GM23338 (cell line): ENCODE results near the gene LPP. TPM values are rescaled to one million over a fixed set of nuclear protein-coding genes. Genes with fewer than 3 reads are reported as not detected.

Experiments used
- ATAC-seq: fragments of 200-7000 bp; cut with Tn5 transposase; 3 replicates; pipeline ENCODE4 v1.9.1; 2020
- DNase-seq: peaks from one replicate; pipeline ENCODE4 v3.0.0-alpha.2; 2015; ENCODE audit warnings: low spot score
- H2AFZ ChIP-seq: fragments of 200-600 bp; sonication (generic); 2 replicates; pipeline ENCODE4 v1.8.0; 2016; ENCODE audit warnings: antibody characterized with exemption, mild to moderate bottlenecking, moderate library complexity
- H3F3A ChIP-seq: fragments of 200-600 bp; sonication (generic); replicated peaks from 2 replicates; pipeline ENCODE4 v1.8.0; 2017; ENCODE audit warnings: antibody characterized with exemption, mixed run types, low read depth
- H3K27ac ChIP-seq: fragments of 200-600 bp; sonication (generic); 2 replicates; pipeline ENCODE4 v1.6.1; 2016; ENCODE audit warnings: low read depth
- H3K27me3 ChIP-seq: fragments of 200-600 bp; sonication (generic); 2 replicates; pipeline ENCODE4 v1.8.0; 2016; ENCODE audit warnings: mild to moderate bottlenecking, mixed run types, moderate library complexity; ENCODE audit not compliant: insufficient read depth
- H3K36me3 ChIP-seq: fragments of 200-600 bp; sonication (generic); 2 replicates; pipeline ENCODE4 v1.8.0; 2016; ENCODE audit warnings: mild to moderate bottlenecking; ENCODE audit not compliant: insufficient read depth
- H3K4me1 ChIP-seq: fragments of 200-600 bp; sonication (generic); 2 replicates; pipeline ENCODE4 v1.8.0; 2016; ENCODE audit warnings: mild to moderate bottlenecking, moderate library complexity; ENCODE audit not compliant: insufficient read depth
- H3K4me2 ChIP-seq: fragments of 200-600 bp; sonication (generic); 2 replicates; pipeline ENCODE4 v1.7.1; 2017; ENCODE audit warnings: mixed run types
- H3K4me3 ChIP-seq: fragments of 200-600 bp; sonication (generic); 2 replicates; pipeline ENCODE4 v1.6.1; 2016; ENCODE audit warnings: mixed run types
- H3K79me2 ChIP-seq: fragments of 200-600 bp; sonication (generic); replicated peaks from 2 replicates; pipeline ENCODE4 v1.8.0; 2017; ENCODE audit warnings: mild to moderate bottlenecking; ENCODE audit not compliant: insufficient read depth
- H3K9me2 ChIP-seq: fragments of 200-600 bp; sonication (generic); 2 replicates; pipeline ENCODE4 v1.8.0; 2017; ENCODE audit not compliant: insufficient read depth
- H4K20me1 ChIP-seq: fragments of 200-600 bp; sonication (generic); replicated peaks from 2 replicates; pipeline ENCODE4 v1.8.0; 2017; ENCODE audit warnings: mild to moderate bottlenecking; ENCODE audit not compliant: insufficient read depth
- H3K27ac Mint-ChIP-seq: 2 replicates; pipeline ENCODE4 v1.8.0; 2020; ENCODE audit warnings: inconsistent platforms, mild to moderate bottlenecking, moderate library complexity, mixed read lengths
- H3K27me3 Mint-ChIP-seq: 3 replicates; pipeline ENCODE4 v1.8.0; 2022; ENCODE audit warnings: low read depth, mild to moderate bottlenecking, moderate library complexity, mixed read lengths, inconsistent platforms; ENCODE audit not compliant: insufficient read depth, poor library complexity
- H3K36me3 Mint-ChIP-seq: 3 replicates; pipeline ENCODE4 v1.8.0; 2021; ENCODE audit warnings: low read depth, mild to moderate bottlenecking, inconsistent platforms, moderate library complexity, mixed read lengths
- H3K4me1 Mint-ChIP-seq: 3 replicates; pipeline ENCODE4 v1.8.0; 2020; ENCODE audit warnings: mild to moderate bottlenecking, inconsistent platforms, mixed read lengths
- H3K4me3 Mint-ChIP-seq: 3 replicates; pipeline ENCODE4 v1.8.0; 2021; ENCODE audit warnings: moderate library complexity, mild to moderate bottlenecking, inconsistent platforms, mixed read lengths
- H3K9me3 Mint-ChIP-seq: 3 replicates; pipeline ENCODE4 v1.8.0; 2020; ENCODE audit warnings: moderate library complexity, mild to moderate bottlenecking, inconsistent platforms, mixed read lengths
- CREB1 ChIP-seq: fragments of 250-450 bp; sonication (Bioruptor Pico); IDR thresholded peaks from 2 replicates; pipeline ENCODE4 v1.5.0; 2020; ENCODE audit warnings: low read depth, mild to moderate bottlenecking, moderate library complexity
- EZH2 ChIP-seq: fragments of 200-600 bp; sonication (generic); IDR thresholded peaks from one replicate; pipeline ENCODE4 v1.8.0; 2017; ENCODE audit warnings: antibody characterized with exemption, mild to moderate bottlenecking, low read depth; ENCODE audit not compliant: unreplicated experiment
- POLR2AphosphoS5 ChIP-seq: IDR thresholded peaks from 2 replicates; pipeline ENCODE4 v1.6.1; 2016; ENCODE audit warnings: antibody characterized with exemption, low read depth
- STAT1 ChIP-seq: IDR thresholded peaks from one replicate; pipeline ENCODE4 v1.6.1; 2016; ENCODE audit warnings: antibody characterized with exemption; ENCODE audit not compliant: unreplicated experiment
- ZNF331 ChIP-seq: fragments of 250-450 bp; sonication (Bioruptor Pico); IDR thresholded peaks from 2 replicates; pipeline ENCODE4 v1.5.0; 2020; ENCODE audit warnings: low read depth, mild to moderate bottlenecking, moderate library complexity
- polyA plus RNA-seq: library from polyadenylated mRNA; unstranded; fragments of >200 nt; fragmentation: Nextera tagmentation; extraction: Ambion mirVana; gene quantifications from 2 replicates; pipeline ENCODE4 v1.2.1, GENCODE V29; 2016
- total RNA-seq: library from RNA; depleted of rRNA; stranded (reverse); fragments of >200 nt; shearing (Covaris generic); gene quantifications from 2 replicates; pipeline ENCODE4 v1.2.3, GENCODE V29; 2014
- TF ChIP-seq, protein P1 (sequence below): IDR thresholded peaks from one replicate; pipeline ENCODE4 v1.6.1; 2018; ENCODE audit warnings: antibody characterized with exemption; ENCODE audit not compliant: unreplicated experiment
- TF ChIP-seq, protein P2 (sequence below), 2 experiments: fragments of 200-600 bp in 1 of 2; sonication (generic) in 1 of 2; conservative IDR thresholded peaks; 2 replicates each; pipeline versions ENCODE4 v1.5.1 to v1.6.1; 2016 to 2017; ENCODE audit warnings: antibody characterized with exemption in 2 of 2, low read depth in 2 of 2, mild to moderate bottlenecking in 2 of 2, moderate library complexity in 1 of 2
- TF ChIP-seq, protein P3 (sequence below): IDR thresholded peaks from 2 replicates; pipeline ENCODE4 v1.6.1; 2016; ENCODE audit warnings: antibody characterized with exemption

The LPP gene
- total and polyA plus RNA-seq, 2 experiments from 2014 or later = 23.0 to 35.2 TPM

DNA sequence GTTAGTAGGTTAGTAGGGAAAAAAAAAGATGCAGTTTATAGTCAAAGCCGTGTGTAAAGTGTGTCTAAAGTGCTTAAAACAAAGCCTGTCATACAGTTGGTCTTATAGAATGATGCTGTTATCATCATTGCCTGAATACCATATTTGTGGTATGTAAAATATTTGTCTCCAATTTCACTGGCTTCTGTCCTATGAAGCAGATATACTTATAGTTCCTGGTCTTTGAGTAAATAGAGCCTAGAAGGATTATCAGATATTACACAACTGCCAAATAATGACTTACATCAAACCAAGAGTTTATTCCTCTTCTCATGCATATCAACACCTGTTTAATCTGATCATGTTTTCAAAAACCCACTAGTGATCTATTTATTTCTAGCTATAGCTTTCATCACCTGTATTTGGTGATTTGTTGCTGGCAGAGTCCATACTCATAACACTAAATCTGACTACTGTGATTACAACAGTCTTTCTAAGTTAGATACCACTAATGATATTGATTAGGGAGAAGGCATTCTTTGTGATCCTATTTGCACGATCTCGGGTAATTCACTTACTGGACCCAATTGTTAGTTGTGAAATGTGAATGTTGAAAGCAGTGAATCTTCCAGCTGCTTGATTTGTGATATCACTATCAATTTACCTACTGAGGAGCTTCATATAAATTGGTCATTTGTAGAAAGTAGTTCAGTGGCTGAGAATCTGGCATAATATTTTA is 413.7 kb downstream of the LPP start:
- H3K27me3 Mint-ChIP-seq = no peaks in the 10 kb centered on the region
- Histone ChIP-seq H3K9me2 (no peaks in the 10 kb centered on the region), H3F3A (no peaks in the 10 kb centered on the region), H3K27me3 (no peaks in the 10 kb centered on the region), H4K20me1 (no peaks in the 10 kb centered on the region), H3K4me1 (no peaks in the 10 kb centered on the region), H3K36me3 (no peaks in the 10 kb centered on the region), H3K27ac (no peak overlapping the region), H3K79me2 (no peaks in the 10 kb centered on the region), H3K4me2 (no peak overlapping the region), H3K4me3 (no peak overlapping the region), H2AFZ (no peak overlapping the region)
- DNase-seq = no peak
- no peak overlapping the region for H3K4me3 Mint-ChIP-seq
- TF ChIP-seq CREB1 (CRISPR knock-in tag) = no peak
- TF ChIP-seq, protein P1, sequence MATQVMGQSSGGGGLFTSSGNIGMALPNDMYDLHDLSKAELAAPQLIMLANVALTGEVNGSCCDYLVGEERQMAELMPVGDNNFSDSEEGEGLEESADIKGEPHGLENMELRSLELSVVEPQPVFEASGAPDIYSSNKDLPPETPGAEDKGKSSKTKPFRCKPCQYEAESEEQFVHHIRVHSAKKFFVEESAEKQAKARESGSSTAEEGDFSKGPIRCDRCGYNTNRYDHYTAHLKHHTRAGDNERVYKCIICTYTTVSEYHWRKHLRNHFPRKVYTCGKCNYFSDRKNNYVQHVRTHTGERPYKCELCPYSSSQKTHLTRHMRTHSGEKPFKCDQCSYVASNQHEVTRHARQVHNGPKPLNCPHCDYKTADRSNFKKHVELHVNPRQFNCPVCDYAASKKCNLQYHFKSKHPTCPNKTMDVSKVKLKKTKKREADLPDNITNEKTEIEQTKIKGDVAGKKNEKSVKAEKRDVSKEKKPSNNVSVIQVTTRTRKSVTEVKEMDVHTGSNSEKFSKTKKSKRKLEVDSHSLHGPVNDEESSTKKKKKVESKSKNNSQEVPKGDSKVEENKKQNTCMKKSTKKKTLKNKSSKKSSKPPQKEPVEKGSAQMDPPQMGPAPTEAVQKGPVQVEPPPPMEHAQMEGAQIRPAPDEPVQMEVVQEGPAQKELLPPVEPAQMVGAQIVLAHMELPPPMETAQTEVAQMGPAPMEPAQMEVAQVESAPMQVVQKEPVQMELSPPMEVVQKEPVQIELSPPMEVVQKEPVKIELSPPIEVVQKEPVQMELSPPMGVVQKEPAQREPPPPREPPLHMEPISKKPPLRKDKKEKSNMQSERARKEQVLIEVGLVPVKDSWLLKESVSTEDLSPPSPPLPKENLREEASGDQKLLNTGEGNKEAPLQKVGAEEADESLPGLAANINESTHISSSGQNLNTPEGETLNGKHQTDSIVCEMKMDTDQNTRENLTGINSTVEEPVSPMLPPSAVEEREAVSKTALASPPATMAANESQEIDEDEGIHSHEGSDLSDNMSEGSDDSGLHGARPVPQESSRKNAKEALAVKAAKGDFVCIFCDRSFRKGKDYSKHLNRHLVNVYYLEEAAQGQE = no peak
- TF ChIP-seq ZNF331 = no peak
- TF ChIP-seq, protein P2, sequence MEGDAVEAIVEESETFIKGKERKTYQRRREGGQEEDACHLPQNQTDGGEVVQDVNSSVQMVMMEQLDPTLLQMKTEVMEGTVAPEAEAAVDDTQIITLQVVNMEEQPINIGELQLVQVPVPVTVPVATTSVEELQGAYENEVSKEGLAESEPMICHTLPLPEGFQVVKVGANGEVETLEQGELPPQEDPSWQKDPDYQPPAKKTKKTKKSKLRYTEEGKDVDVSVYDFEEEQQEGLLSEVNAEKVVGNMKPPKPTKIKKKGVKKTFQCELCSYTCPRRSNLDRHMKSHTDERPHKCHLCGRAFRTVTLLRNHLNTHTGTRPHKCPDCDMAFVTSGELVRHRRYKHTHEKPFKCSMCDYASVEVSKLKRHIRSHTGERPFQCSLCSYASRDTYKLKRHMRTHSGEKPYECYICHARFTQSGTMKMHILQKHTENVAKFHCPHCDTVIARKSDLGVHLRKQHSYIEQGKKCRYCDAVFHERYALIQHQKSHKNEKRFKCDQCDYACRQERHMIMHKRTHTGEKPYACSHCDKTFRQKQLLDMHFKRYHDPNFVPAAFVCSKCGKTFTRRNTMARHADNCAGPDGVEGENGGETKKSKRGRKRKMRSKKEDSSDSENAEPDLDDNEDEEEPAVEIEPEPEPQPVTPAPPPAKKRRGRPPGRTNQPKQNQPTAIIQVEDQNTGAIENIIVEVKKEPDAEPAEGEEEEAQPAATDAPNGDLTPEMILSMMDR (conservative IDR thresholded peaks at IDR 0.05; ENCODE audit: low read depth in 2 of 2) = no peak
- TF ChIP-seq, protein P3, sequence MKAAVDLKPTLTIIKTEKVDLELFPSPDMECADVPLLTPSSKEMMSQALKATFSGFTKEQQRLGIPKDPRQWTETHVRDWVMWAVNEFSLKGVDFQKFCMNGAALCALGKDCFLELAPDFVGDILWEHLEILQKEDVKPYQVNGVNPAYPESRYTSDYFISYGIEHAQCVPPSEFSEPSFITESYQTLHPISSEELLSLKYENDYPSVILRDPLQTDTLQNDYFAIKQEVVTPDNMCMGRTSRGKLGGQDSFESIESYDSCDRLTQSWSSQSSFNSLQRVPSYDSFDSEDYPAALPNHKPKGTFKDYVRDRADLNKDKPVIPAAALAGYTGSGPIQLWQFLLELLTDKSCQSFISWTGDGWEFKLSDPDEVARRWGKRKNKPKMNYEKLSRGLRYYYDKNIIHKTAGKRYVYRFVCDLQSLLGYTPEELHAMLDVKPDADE = no peak
- TF ChIP-seq EZH2 = no peak
- no peak overlapping the region for H3K27ac Mint-ChIP-seq
- ATAC-seq = no peak
- no peaks in the 10 kb centered on the region for H3K36me3 Mint-ChIP-seq
- no peaks in the 10 kb centered on the region; the same call in 2 of the 3 replicates for H3K4me1 Mint-ChIP-seq
- no peaks in the 10 kb centered on the region for H3K9me3 Mint-ChIP-seq

DNA sequence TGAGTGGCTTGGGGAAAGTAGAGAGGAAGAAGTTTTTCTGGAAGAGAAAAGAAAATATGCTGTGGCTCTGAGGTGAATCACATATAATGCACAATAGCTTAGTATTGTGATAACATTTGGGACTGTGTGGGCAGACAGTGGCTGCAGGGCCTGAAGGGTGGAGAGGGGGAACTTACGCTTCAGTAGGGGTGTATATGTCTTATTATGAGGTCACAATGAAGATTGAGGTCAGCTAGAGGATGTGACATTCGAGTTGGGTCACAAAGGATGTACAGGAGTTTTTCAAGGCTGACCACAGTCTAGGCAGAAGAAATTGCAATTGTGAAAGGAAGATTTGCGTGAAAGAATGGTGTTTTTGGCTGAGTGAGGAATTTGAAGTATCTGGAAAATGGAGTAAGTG is 414.8 kb downstream of the LPP start:
- no peaks in the 10 kb centered on the region for H3K4me1 ChIP-seq
- no peaks in the 10 kb centered on the region for H3F3A ChIP-seq
- DNase-seq (no peak), ATAC-seq (no peak)
- H2AFZ ChIP-seq = no peak overlapping the region
- H3K4me1 Mint-ChIP-seq = peaks cover 4% of the 10 kb centered on the region
- H3K4me3 Mint-ChIP-seq = no peak overlapping the region
- H3K9me3 Mint-ChIP-seq = no peaks in the 10 kb centered on the region
- H3K27me3 ChIP-seq = no peaks in the 10 kb centered on the region
- no peak overlapping the region for H3K4me2 ChIP-seq
- no peaks in the 10 kb centered on the region for H4K20me1 ChIP-seq
- H3K4me3 ChIP-seq = no peak overlapping the region
- H3K27ac ChIP-seq = no peak overlapping the region
- H3K36me3 ChIP-seq = no peaks in the 10 kb centered on the region
- no peaks in the 10 kb centered on the region for H3K79me2 ChIP-seq
- no peaks in the 10 kb centered on the region for H3K9me2 ChIP-seq
- peak overlapping the region; percentile 14; the same call in 1 of the 2 replicates for H3K27ac Mint-ChIP-seq
- H3K27me3 Mint-ChIP-seq = no peaks in the 10 kb centered on the region
- H3K36me3 Mint-ChIP-seq = no peaks in the 10 kb centered on the region
- TF ChIP-seq, protein P3 = no peak
- TF ChIP-seq ZNF331 (no peak), EZH2 (no peak), POLR2AphosphoS5 (no peak), STAT1 (no peak)
